Right cardiac atrium (tissue), 5 donors: ENCODE measurements around the gene PPIF. TPM values are rescaled to one million over a fixed set of nuclear protein-coding genes. Genes with fewer than 3 reads are reported as not detected.

Experiments
- ATAC-seq, 2 donors: fragments of 200-7000 bp; cut with Tn5 transposase; one replicate each; pipeline versions ENCODE4 v1.8.0 to v1.9.1; 2020; ENCODE audit warnings: moderate library complexity in 2 of 2, mild to moderate bottlenecking in 1 of 2
- DNase-seq, 3 donors: peaks; one replicate each; pipeline ENCODE4 v3.0.0-alpha.2; 2020
- H3K27ac ChIP-seq: one replicate; pipeline ENCODE4 v1.5.1; 2013; ENCODE audit warnings: mild to moderate bottlenecking, low read length, control low read depth, moderate library complexity
- H3K27me3 ChIP-seq: one replicate; pipeline ENCODE4 v1.6.1; 2013; ENCODE audit not compliant: control insufficient read depth, insufficient read depth
- H3K4me1 ChIP-seq: one replicate; pipeline ENCODE4 v1.6.1; 2013; ENCODE audit warnings: low read length; ENCODE audit not compliant: control insufficient read depth, insufficient read depth
- H3K4me3 ChIP-seq: one replicate; pipeline ENCODE4 v1.5.1; 2013; ENCODE audit warnings: low read length, control low read depth
- H3K9me3 ChIP-seq: one replicate; pipeline ENCODE4 v1.6.1; 2013; ENCODE audit warnings: low read length; ENCODE audit not compliant: control insufficient read depth
- WGBS: extraction: QIAGEN DNeasy Blood & Tissue Kit; methylation state at CpG from one replicate; pipeline ENCODE4 v1.1.7; 2013; 5-methylcytosine and 5-hydroxymethylcytosine counted together
- intact Hi-C, 4 donors: fragments of 100-400 bp; cut with DNase I; formaldehyde crosslinking; loops; one replicate each; pipeline versions ENCODE4 v1.11.0 to v1.14.0; 2022 to 2023
- polyA plus RNA-seq: library from polyadenylated mRNA; stranded (reverse); fragments of 200-250 nt; gene quantifications from one replicate; pipeline ENCODE4 v1.2.3, GENCODE V29; 2013
- total RNA-seq, 4 donors: library from RNA; stranded (reverse); fragmentation: NEBNext Ultra II Directional; extraction: Animal tissue kit (Norgen Biotek cat#: 25700); gene quantifications; one replicate each; pipeline ENCODE4 v1.2.1, GENCODE V29; 2021
- donor health status: healthy with polysubstance abuse.
- donor health status: DM: no; HTN: yes; CAD: no.
- donor health status: DM: no; HTN: no; CAD: no.
- donor health status: DM: no; HTN: yes; CAD: no; lungs with severe emphysema.
- donor health status: DM: yes; HTN: yes; CAD: no.

PPIF gene
- total and polyA plus RNA-seq, 5 donors: 91.8 to 121 (median 104) TPM

- ATAC-seq: no peak
- no peak overlapping the region for H3K27ac ChIP-seq
- 87% methylated on average over 15 of the region's 15 CpGs for WGBS
These were observed 41.3 kb upstream of the PPIF start for GRCh38 chr10:79305988-79306387.

GRCh38 chr10:79306644-79307220 is 40.5 kb upstream of the PPIF start:
- H3K27ac ChIP-seq: no peak overlapping the region
- no peak for ATAC-seq

More at GRCh38 chr10:79305988-79306387, 41.3 kb upstream of the PPIF start:
- no peak for DNase-seq
- no peaks in the 10 kb centered on the region for H3K27me3 ChIP-seq
- no peaks in the 10 kb centered on the region for H3K4me1 ChIP-seq
- intact Hi-C loops: no loop called here
- no peaks in the 10 kb centered on the region for H3K9me3 ChIP-seq
- no peak overlapping the region for H3K4me3 ChIP-seq

GRCh38 chr10:79308016-79308415 is 39.3 kb upstream of the PPIF start:
- no peak overlapping the region for H3K4me3 ChIP-seq
- no peaks in the 10 kb centered on the region for H3K27me3 ChIP-seq
- WGBS: 76% methylated on average over 7 of the region's 7 CpGs
- intact Hi-C loops: no loop called here
- H3K27ac ChIP-seq: no peak overlapping the region
- ATAC-seq: no peak
- DNase-seq: peak in 1 of 3 donors; percentile 34
- no peaks in the 10 kb centered on the region for H3K9me3 ChIP-seq
- no peaks in the 10 kb centered on the region for H3K4me1 ChIP-seq

More at GRCh38 chr10:79306644-79307220, 40.5 kb upstream of the PPIF start:
- peak in 1 of 3 donors; percentile 26 for DNase-seq
- Histone ChIP-seq H3K4me1 (no peaks in the 10 kb centered on the region), H3K27me3 (no peaks in the 10 kb centered on the region), H3K4me3 (no peak overlapping the region), H3K9me3 (no peaks in the 10 kb centered on the region)
- intact Hi-C loops: no loop called here
- WGBS: 95% methylated on average over 8 of the region's 8 CpGs

- Histone ChIP-seq H3K4me3 (no peak overlapping the region), H3K27me3 (no peaks in the 10 kb centered on the region), H3K4me1 (no peaks in the 10 kb centered on the region), H3K9me3 (no peaks in the 10 kb centered on the region), H3K27ac (no peak overlapping the region)
- ATAC-seq (no peak), DNase-seq (peak in 2 of 3 donors; percentile 9 to 45)
- WGBS: 82% methylated on average over 14 of the region's 14 CpGs
- intact Hi-C loops: no loop called here
These were observed 38.2 kb upstream of the PPIF start for GRCh38 chr10:79308969-79309665.

- Histone ChIP-seq H3K27ac (no peak overlapping the region), H3K4me1 (peaks cover 1% of the 10 kb centered on the region), H3K27me3 (no peaks in the 10 kb centered on the region), H3K9me3 (no peaks in the 10 kb centered on the region), H3K4me3 (no peak overlapping the region)
- ATAC-seq (no peak), DNase-seq (peak; percentile 26 to 57 (median 54))
- 81% methylated on average over 29 of the region's 29 CpGs for WGBS
- intact Hi-C loops: no loop called here
These were observed 36.9 kb upstream of the PPIF start for GRCh38 chr10:79310200-79310865.

GRCh38 chr10:79310911-79311573 is 36.2 kb upstream of the PPIF start:
- 79% methylated on average over 26 of the region's 26 CpGs for WGBS
- DNase-seq: peak; percentile 50 to 62 (median 61)
- peak in 1 of 2 donors; percentile 15 for ATAC-seq

GRCh38 chr10:79311581-79312407 is 35.5 kb upstream of the PPIF start:
- intact Hi-C loops: no loop called here
- peak; percentile 20 to 71 (median 56) for DNase-seq
- peak; percentile 5 for ATAC-seq
- Histone ChIP-seq H3K9me3 (no peaks in the 10 kb centered on the region), H3K4me3 (no peak overlapping the region), H3K27me3 (no peaks in the 10 kb centered on the region), H3K4me1 (peaks cover 1% of the 10 kb centered on the region), H3K27ac (no peak overlapping the region)
- WGBS: 71% methylated on average over 15 of the region's 15 CpGs

More at GRCh38 chr10:79310911-79311573, 36.2 kb upstream of the PPIF start:
- H3K4me3 ChIP-seq: no peak overlapping the region
- no peaks in the 10 kb centered on the region for H3K9me3 ChIP-seq
- intact Hi-C loops: no loop called here
- H3K27me3 ChIP-seq: no peaks in the 10 kb centered on the region
- H3K27ac ChIP-seq: no peak overlapping the region
- peaks cover 1% of the 10 kb centered on the region for H3K4me1 ChIP-seq

GRCh38 chr10:79312601-79313187 is 34.6 kb upstream of the PPIF start:
- ATAC-seq: no peak
- Histone ChIP-seq H3K9me3 (no peaks in the 10 kb centered on the region), H3K27ac (no peak overlapping the region), H3K4me1 (peaks cover 6% of the 10 kb centered on the region), H3K4me3 (no peak overlapping the region), H3K27me3 (no peaks in the 10 kb centered on the region)
- WGBS: 88% methylated on average over 22 of the region's 22 CpGs
- intact Hi-C loops: no loop called here
- DNase-seq: peak in 2 of 3 donors; percentile 14 to 42

- no peaks in the 10 kb centered on the region for H3K9me3 ChIP-seq
- DNase-seq (no peak), ATAC-seq (no peak)
- H3K4me3 ChIP-seq: no peak overlapping the region
- WGBS: 73% methylated on average over 8 of the region's 8 CpGs
- intact Hi-C loops: no loop called here
- no peaks in the 10 kb centered on the region for H3K27me3 ChIP-seq
- H3K4me1 ChIP-seq: peaks cover 6% of the 10 kb centered on the region
- H3K27ac ChIP-seq: no peak overlapping the region
These were observed 33.9 kb upstream of the PPIF start for GRCh38 chr10:79313320-79313719.

- Histone ChIP-seq H3K27ac (no peak overlapping the region), H3K9me3 (no peaks in the 10 kb centered on the region), H3K27me3 (no peaks in the 10 kb centered on the region), H3K4me1 (peaks cover 6% of the 10 kb centered on the region), H3K4me3 (no peak overlapping the region)
- no peak for ATAC-seq
- peak in 2 of 3 donors; percentile 14 to 64 for DNase-seq
- 82% methylated on average over 11 of the region's 11 CpGs for WGBS
- intact Hi-C loops: no loop called here
These were observed 33.3 kb upstream of the PPIF start for GRCh38 chr10:79313911-79314439.
